Activated CD8-positive, alpha-beta memory T cell treated with anti-CD3 and anti-CD28 coated beads, Interleukin-2, amount 50 U/mL, for 1 hour (primary cell): Measurements from ENCODE around the gene OR51M1.

ENCODE experiments used
- DNase-seq: peaks from one replicate; pipeline ENCODE4 v3.0.0-alpha.2; 2020; ENCODE audit errors: extremely low read depth

Gene OR51M1

DNA sequence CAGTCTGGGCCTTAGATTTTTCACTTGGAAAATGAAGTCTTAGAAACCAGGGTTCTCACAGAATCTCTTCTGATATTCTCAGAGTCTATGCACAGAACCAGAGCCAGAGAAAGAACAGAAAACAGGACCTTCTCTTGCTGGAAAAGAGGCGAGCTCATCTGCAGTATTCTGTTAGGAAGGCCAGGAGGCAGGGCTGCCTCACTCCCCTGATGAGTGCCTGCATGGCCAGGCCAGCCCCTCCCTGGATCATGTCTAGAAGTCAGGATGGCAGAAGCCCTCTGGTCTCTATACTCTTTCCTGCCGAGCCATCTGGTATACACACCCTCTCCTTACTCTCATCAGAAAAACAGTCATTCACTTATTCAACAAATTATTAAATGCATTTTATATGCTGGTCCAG, 723 bp downstream of the OR51M1 start:
- no peak for DNase-seq

DNA sequence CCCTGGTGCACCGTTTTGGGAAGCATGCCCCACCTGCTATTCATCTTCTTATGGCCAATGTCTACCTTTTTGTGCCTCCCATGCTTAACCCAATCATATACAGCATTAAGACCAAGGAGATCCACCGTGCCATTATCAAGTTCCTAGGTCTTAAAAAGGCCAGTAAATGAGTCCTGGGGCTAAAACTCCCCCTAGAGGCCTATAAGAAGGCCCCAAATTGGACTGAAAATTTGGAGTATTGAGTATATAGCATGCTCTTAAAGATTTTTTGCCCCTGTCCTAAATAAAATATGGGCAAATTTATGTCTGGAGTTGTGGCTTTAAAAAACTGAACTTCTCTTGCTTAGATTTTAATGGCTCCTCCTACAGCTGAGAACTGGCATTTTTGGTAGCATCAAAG, 6.6 kb downstream of the OR51M1 start:
- DNase-seq, result no peak

DNA sequence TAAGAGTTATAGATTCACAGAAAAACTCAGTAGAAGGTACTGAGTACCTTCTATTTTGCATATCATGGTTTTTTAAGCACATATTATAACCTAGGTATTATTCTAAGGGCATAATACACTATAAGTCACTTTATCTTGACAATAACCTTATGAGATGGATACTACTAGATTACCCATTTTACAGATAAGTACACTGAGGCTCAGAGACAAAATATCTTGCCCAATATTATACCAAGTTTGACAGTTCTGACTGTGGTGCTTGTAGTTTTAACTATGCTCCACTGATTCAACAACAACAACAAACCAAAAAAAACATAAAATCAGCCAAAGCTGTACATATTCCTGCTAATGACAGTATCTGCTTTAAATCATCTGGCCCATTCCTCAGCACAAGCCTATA, 10.5 kb downstream of the OR51M1 start:
- DNase-seq, result no peak

DNA sequence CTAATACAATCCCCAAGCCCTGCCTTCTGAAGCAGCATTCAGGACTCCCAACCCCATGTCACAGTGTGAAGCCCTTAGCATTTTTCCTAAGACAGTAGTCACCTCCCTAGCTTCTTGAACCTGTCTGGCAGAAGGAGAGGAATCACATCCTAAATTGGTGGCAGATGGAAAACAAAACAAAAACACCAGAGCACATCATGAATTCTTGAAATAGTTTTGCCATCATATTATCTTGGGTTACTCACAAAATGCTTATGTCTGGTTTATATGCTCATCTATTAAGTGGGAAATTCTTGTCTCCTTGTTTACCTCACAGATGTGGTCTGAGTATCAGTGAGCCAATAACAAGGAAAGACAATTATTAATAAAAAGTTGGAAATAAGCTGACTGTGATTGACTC, 15.3 kb downstream of the OR51M1 start:
- no peak for DNase-seq

DNA sequence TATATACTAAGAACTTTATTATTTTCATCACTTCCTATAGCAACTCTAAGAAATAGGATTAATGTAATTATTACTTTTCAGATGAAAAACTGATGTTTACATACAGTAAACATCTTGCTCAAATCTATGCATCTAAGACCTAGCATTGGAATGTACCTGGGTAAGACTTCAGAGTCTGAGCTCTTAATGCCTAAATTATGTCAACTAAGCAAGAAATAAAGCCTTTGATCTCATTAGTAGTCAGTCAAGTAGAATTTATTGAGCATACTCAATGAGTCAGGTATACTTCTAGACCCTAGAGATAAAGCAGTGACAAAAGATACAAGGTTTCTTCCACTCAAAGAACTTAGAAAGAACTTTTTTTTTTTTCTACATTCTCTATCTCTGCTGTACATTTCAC, 21.6 kb downstream of the OR51M1 start:
- no peak for DNase-seq

DNA sequence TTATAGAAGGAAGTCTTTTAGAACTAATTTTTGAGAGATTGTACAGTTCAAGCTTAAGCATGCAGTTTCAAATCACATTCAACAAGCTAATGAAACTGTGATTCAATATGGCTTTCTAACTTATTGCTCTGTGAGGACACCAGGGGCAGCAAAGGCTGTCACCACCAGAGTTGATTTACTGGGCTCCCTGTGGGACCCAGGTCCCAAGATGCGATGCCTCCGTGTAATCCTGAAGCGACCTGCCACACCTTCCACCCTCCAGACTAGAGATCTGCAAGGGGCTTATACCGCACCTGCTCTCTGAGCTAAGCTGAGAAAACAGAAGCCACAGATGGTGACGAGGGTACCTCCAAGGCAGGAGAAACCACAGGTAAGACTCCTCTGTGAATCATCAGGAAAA, 37.4 kb downstream of the OR51M1 start:
- no peak for DNase-seq

DNA sequence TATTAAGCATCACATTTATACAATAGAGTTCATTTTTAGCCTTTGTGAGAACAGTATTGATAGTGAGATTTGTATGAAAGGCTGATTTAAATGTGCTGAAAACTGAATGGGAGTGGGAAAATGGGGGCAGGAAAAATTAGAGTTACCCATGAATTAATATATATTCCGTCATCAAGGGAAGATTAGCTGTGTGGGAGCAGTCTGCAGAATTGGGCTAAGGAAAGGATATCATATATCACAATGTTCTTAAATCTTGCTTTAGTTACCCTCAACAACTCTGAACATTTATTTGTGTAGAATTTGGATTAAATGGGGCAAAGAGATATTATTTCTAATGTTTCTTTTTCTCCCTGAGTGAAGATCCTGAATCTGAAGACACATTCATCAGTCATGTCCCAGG, 38.2 kb downstream of the OR51M1 start, which contains the start of gene OR51Q1:
OR51Q1 (plus strand) TSS at position 301 of the 400 bp plus-strand sequence; CDS start at position 391, 90 bp downstream.
- DNase-seq, result no peak

DNA sequence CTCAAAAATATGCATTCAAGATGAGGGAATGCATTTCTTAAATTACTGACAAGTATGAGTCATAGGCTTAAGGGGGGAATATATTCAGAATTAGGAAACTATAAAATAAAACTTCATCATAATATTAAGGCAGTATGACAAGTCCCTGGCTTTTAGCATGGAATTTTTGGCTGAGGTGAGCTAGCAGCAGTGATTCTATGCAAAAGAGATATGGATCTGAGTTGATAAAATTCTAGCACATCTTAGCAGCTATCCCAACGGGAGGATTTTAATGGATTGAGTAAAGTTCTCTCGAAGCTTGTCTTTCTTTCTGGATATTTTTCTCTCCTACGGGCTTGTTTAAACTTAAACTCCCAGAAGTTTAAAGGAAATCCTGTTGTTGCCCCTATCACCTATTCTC, 39.5 kb downstream of the OR51M1 start:
- DNase-seq, result no peak

DNA sequence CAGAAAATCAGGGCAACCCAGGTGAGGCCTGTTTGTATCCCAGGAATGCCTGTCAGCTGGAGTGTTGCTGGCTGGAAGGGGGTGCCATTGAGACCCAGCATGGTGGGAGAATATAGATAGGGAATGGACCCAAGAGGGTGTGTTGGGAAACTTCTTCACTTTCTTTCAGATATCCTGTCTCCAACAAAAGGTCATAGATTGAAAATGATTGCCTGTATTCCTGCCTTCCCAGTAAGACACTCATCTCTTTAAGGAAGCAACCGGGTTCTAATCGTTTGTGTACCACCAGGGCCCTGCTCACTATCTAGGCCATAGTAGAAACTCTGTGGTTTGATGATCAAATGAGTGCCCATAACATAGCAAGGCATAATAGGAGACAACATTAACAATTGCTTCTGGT, 57.8 kb downstream of the OR51M1 start, which contains the start of gene OR51I1:
OR51I1 (minus strand) TSS at position 101 of the 400 bp plus-strand sequence; CDS start at position 101, 0 bp downstream.
- DNase-seq, result no peak
